ENCODE results near the gene OPTN. TPM values are rescaled to one million over a fixed set of nuclear protein-coding genes. Genes with fewer than 3 reads are reported as not detected.
"Not testable (repeated sequence)": the region's sequence is repeated elsewhere in the genome, so short reads cannot be mapped to it uniquely, and the experiment has no call there.

Gene OPTN
- total and polyA plus RNA-seq, 9 donors = 42.9 to 133 (median 87.0) TPM

- TF ChIP-seq CTCF (IDR thresholded peaks at IDR 0.05) = no peak
- TF ChIP-seq EP300 (IDR thresholded peaks at IDR 0.05) = no peak
- TF ChIP-seq POLR2A (IDR thresholded peaks at IDR 0.05) = no peak
- Histone ChIP-seq H3K4me1 (ENCODE audit: insufficient read depth) (no peaks in the 10 kb centered on the region), H3K27me3 (no peaks in the 10 kb centered on the region), H3K4me3 (no peak overlapping the region), H3K9me3 (no peaks in the 10 kb centered on the region), H3K27ac (no peak overlapping the region), H3K36me3 (no peaks in the 10 kb centered on the region)
- DNase-seq = no peak
- WGBS, 3 donors = 78 to 85% (median 83%) methylated on average over 1 of the region's 1 CpG
- intact Hi-C loops (cut with DNase I) = no loop called here
Observed at GRCh38 chr10:13146379-13146778, 46.4 kb downstream of the OPTN start.

GRCh38 chr10:13147161-13147560, 47.2 kb downstream of the OPTN start:
- TF ChIP-seq EP300 (IDR thresholded peaks at IDR 0.05) (no peak), CTCF (IDR thresholded peaks at IDR 0.05) (no peak), POLR2A (IDR thresholded peaks at IDR 0.05) (no peak)
- Histone ChIP-seq H3K36me3 (no peaks in the 10 kb centered on the region), H3K4me3 (no peak overlapping the region), H3K27me3 (no peaks in the 10 kb centered on the region), H3K9me3 (no peaks in the 10 kb centered on the region), H3K27ac (no peak overlapping the region), H3K4me1 (ENCODE audit: insufficient read depth) (no peaks in the 10 kb centered on the region)
- no peak for DNase-seq
- intact Hi-C loops (cut with DNase I) = no loop called here

- Histone ChIP-seq H3K9me3 (peaks cover 0 to 6% of the 10 kb centered on the region in 2 donors), H3K4me3 (no peak overlapping the region), H3K27ac (no peak overlapping the region), H3K4me1 (ENCODE audit: insufficient read depth) (no peaks in the 10 kb centered on the region), H3K27me3 (no peaks in the 10 kb centered on the region), H3K36me3 (no peaks in the 10 kb centered on the region)
- TF ChIP-seq CTCF (IDR thresholded peaks at IDR 0.05) = no peak
- TF ChIP-seq POLR2A (IDR thresholded peaks at IDR 0.05) = no peak
- TF ChIP-seq EP300 (IDR thresholded peaks at IDR 0.05) = no peak
- intact Hi-C loops (cut with DNase I) = no loop called here
- DNase-seq = no peak
- WGBS, 3 donors = 94 to 98% (median 98%) methylated on average over 3 of the region's 3 CpGs
Observed at GRCh38 chr10:13152296-13152695, 52.3 kb downstream of the OPTN start.

GRCh38 chr10:13155860-13156259, 55.9 kb downstream of the OPTN start:
- intact Hi-C loops (cut with DNase I); H3K27me3 ChIP-seq; H3K9me3 ChIP-seq; H3K4me1 ChIP-seq (ENCODE audit: insufficient read depth); H3K27ac ChIP-seq; DNase-seq; H3K36me3 ChIP-seq; H3K4me3 ChIP-seq: not testable (repeated sequence)
- WGBS, 3 donors = 85 to 90% (median 86%) methylated on average over 4 of the region's 4 CpGs

GRCh38 chr10:13158401-13158800, 58.4 kb downstream of the OPTN start:
- DNase-seq = peak in 2 of 5 donors; percentile 27 to 42
- Histone ChIP-seq H3K4me3 (peak overlapping the region; percentile 18), H3K27me3 (no peaks in the 10 kb centered on the region), H3K4me1 (ENCODE audit: insufficient read depth) (peaks cover 2% of the 10 kb centered on the region), H3K36me3 (no peaks in the 10 kb centered on the region), H3K27ac (no peak overlapping the region), H3K9me3 (peaks cover 0 to 4% of the 10 kb centered on the region in 2 donors)
- intact Hi-C loops (cut with DNase I) = no loop called here
- WGBS, 3 donors = 50 to 57% (median 54%) methylated on average over 31 to 32 of the region's 32 CpGs
- no peak for TF ChIP-seq EP300 (IDR thresholded peaks at IDR 0.05)
- TF ChIP-seq POLR2A (IDR thresholded peaks at IDR 0.05) = no peak
- TF ChIP-seq CTCF (IDR thresholded peaks at IDR 0.05) = no peak
